Mucosa of descending colon (tissue), 3 donors: ENCODE results near the gene ANKMY1. TPM values are rescaled to one million over a fixed set of nuclear protein-coding genes. Genes with fewer than 3 reads are reported as not detected.

ENCODE experiments used
- ATAC-seq: fragments of 200-7000 bp; cut with Tn5 transposase; one replicate; pipeline ENCODE4 v1.9.1; 2020; ENCODE audit warnings: mild to moderate bottlenecking, moderate library complexity
- DNase-seq, 3 donors: peaks; one replicate each; pipeline ENCODE4 v3.0.0-alpha.2; 2020
- H3K36me3 ChIP-seq: fragments of 200-600 bp; one replicate; pipeline ENCODE4 v1.8.0; 2021; ENCODE audit warnings: low read depth, mild to moderate bottlenecking
- H3K4me1 ChIP-seq: fragments of 200-600 bp; one replicate; pipeline ENCODE4 v1.8.0; 2021; ENCODE audit warnings: low read depth, mild to moderate bottlenecking
- H3K4me3 ChIP-seq: fragments of 200-600 bp; one replicate; pipeline ENCODE4 v1.8.0; 2021; ENCODE audit warnings: mild to moderate bottlenecking
- H3K9me3 ChIP-seq: fragments of 200-600 bp; one replicate; pipeline ENCODE4 v1.8.0; 2021; ENCODE audit warnings: mild to moderate bottlenecking
- CTCF ChIP-seq: fragments of 200-600 bp; IDR thresholded peaks from one replicate; pipeline ENCODE4 v1.8.0; 2022; ENCODE audit warnings: antibody characterized with exemption, mild to moderate bottlenecking
- intact Hi-C, 2 donors: fragments of 100-400 bp; cut with DNase I in 1 of 2; cut with micrococcal nuclease in 1 of 2; formaldehyde crosslinking; loops; one replicate each; pipeline versions ENCODE4 v1.11.0 to v1.11.1; 2022; cut with DNase I, micrococcal nuclease
- total RNA-seq, 3 donors: library from RNA; stranded (reverse); fragmentation: NEBNext Ultra II Directional in 2 of 3; extraction: Animal tissue kit (Norgen Biotek cat#: 25700) in 2 of 3; gene quantifications; one replicate each; pipeline versions ENCODE4 v1.2.1 to v1.2.4, GENCODE V29; 2021 to 2023
- donor health status: DM: no; HTN: no; CAD: no; lungs with moderate emphysema.
- donor health status: DM: no; HTN: no; CAD: no.
- donor health status: DM: no; HTN: yes; CAD: no.

Gene ANKMY1
- total RNA-seq, 3 donors from 2014 or later: 23.0 to 32.7 (median 23.5) TPM

- H3K4me3 ChIP-seq: no peak overlapping the region
- DNase-seq: no peak
- intact Hi-C loops: no loop called here
Observed at GRCh38 chr2:240437551-240437860, 120.3 kb downstream of the ANKMY1 start.

GRCh38 chr2:240436683-240437550, 120.9 kb downstream of the ANKMY1 start:
- no peak for TF ChIP-seq CTCF
- ATAC-seq: no peak
- Histone ChIP-seq H3K36me3 (no peaks in the 10 kb centered on the region), H3K4me3 (no peak overlapping the region), H3K9me3 (no peaks in the 10 kb centered on the region), H3K4me1 (peaks cover 15% of the 10 kb centered on the region)
- intact Hi-C loops: no loop called here
- DNase-seq: peak in 2 of 3 donors; percentile 29 to 50

More at GRCh38 chr2:240437551-240437860, 120.3 kb downstream of the ANKMY1 start:
- H3K4me1 ChIP-seq: peaks cover 15% of the 10 kb centered on the region
- no peak for TF ChIP-seq CTCF
- H3K9me3 ChIP-seq: no peaks in the 10 kb centered on the region
- no peaks in the 10 kb centered on the region for H3K36me3 ChIP-seq
- ATAC-seq: no peak

- ATAC-seq (peak; percentile 17), DNase-seq (peak in 2 of 3 donors; percentile 48 to 56)
- no peaks in the 10 kb centered on the region for H3K9me3 ChIP-seq
- peak overlapping the region; percentile 28 for H3K4me3 ChIP-seq
- intact Hi-C loops: no loop called here
- no peaks in the 10 kb centered on the region for H3K36me3 ChIP-seq
- H3K4me1 ChIP-seq: peaks cover 15% of the 10 kb centered on the region
- no peak for TF ChIP-seq CTCF
Observed at GRCh38 chr2:240435948-240436682, 121.7 kb downstream of the ANKMY1 start.

- DNase-seq (peak; percentile 66 to 84 (median 72)), ATAC-seq (peak; percentile 75)
- Histone ChIP-seq H3K9me3 (no peaks in the 10 kb centered on the region), H3K36me3 (no peaks in the 10 kb centered on the region), H3K4me3 (peak within 1 kb of the TSS; percentile 28), H3K4me1 (peaks cover 15% of the 10 kb centered on the region)
- no peak for TF ChIP-seq CTCF
- intact Hi-C loops: no loop called here
Observed at GRCh38 chr2:240435457-240435947, 122.3 kb downstream of the ANKMY1 start, which contains the start of gene GPC1. Gene GPC1 (plus strand): TSS chr2:240435663. CDS start chr2:240435919, 256 bp downstream.

GRCh38 chr2:240434728-240435456, 122.9 kb downstream of the ANKMY1 start:
- ATAC-seq: peak; percentile 86
- DNase-seq: peak; percentile 91 to 95 (median 93)
- H3K4me1 ChIP-seq: peaks cover 15% of the 10 kb centered on the region
- no peaks in the 10 kb centered on the region for H3K36me3 ChIP-seq
- peak overlapping the region; percentile 14 for H3K4me3 ChIP-seq
- intact Hi-C loops: no loop called here
- no peaks in the 10 kb centered on the region for H3K9me3 ChIP-seq
- TF ChIP-seq CTCF: no peak
